Fibroblast of skin of right quadriceps (primary cell): ENCODE measurements around the gene PCDHB6.
A peak's percentile ranks its signal among the peaks of the same experiment; 100 is the strongest.
"Not testable (repeated sequence)": the region's sequence is repeated elsewhere in the genome, so short reads cannot be mapped to it uniquely, and the experiment has no call there.

Experiments used
- DNase-seq: peaks from one replicate; pipeline ENCODE4 v3.0.0-alpha.2; 2013

Gene PCDHB6

DNA sequence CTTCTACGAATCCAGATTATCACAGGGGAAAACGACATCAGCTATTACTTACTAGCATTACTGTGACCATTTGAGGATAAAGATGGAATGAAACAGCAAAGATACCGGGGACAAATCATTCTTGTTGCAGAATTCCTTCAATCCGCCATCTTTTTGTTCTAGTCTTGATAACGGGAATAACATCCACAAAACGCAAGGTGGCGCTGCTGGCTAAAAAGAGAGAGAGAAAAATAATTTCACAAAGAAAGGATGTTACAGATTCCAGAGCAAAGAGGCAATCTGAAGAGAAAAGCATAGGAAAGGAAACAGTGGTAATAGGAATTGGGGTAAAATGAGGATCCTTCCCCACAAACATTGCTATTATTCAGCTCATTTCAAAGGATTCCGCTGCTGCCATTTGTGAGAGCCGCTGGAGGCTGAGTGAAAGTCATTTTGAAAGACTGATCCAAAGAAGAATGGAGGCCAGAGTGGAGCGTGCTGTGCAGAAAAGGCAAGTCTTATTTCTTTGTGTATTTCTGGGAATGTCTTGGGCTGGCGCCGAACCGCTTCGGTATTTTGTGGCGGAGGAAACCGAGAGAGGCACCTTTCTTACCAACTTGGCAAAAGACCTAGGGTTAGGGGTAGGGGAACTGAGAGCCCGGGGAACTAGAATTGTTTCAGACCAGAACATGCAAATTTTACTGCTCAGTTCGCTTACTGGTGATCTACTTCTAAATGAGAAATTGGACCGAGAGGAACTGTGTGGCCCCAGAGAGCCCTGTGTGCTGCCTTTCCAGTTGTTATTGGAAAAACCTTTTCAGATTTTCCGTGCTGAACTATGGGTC is 22.7 kb downstream of the PCDHB6 start, which contains the start of gene PCDHB7:
Gene PCDHB7 (plus strand): TSS at position 264 of the 824 bp plus-strand sequence. CDS start 192 bp downstream, at position 456.
- peak; percentile 14 for DNase-seq

DNA sequence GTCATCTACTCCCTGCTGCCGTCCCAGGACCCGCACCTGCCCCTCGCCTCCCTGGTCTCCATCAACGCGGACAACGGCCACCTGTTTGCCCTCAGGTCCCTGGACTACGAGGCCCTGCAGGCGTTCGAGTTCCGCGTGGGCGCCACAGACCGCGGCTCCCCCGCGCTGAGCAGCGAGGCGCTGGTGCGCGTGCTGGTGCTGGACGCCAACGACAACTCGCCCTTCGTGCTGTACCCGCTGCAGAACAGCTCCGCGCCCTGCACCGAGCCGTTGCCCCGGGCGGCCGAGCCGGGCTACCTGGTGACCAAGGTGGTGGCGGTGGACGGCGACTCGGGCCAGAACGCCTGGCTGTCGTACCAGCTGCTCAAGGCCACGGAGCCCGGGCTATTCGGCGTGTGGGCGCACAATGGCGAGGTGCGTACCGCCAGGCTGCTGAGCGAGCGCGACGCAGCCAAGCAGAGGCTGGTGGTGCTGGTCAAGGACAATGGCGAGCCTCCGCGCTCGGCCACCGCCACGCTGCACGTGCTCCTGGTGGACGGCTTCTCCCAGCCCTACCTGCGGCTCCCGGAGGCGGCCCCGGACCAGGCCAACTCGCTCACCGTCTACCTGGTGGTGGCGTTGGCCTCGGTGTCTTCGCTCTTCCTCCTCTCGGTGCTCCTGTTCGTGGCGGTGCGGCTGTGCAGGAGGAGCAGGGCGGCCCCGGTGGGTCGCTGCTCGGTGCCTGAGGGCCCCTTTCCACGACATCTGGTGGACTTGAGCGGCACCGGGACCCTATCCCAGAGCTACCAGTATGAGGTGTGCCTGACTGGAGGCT is 24.6 kb downstream of the PCDHB6 start:
- DNase-seq: not testable (repeated sequence)

DNA sequence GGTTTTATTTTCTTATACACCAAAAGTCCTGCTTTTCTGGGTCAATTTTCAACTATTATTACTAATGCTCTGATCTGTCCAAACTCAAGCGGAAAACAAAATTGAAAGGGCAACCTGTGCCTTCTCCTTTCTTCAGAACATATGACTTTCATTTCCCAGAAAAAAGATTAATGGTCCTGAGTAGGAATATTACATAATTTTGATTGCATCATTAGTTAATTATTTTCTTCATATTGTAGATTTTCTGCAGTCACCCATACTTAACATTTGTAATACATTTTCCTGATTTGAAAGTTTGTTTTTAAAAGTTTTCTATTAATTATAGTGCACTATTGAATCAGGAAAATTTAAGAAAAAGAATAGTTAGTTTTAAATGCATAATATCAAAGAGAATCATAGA is 26.1 kb downstream of the PCDHB6 start:
- no peak for DNase-seq

DNA sequence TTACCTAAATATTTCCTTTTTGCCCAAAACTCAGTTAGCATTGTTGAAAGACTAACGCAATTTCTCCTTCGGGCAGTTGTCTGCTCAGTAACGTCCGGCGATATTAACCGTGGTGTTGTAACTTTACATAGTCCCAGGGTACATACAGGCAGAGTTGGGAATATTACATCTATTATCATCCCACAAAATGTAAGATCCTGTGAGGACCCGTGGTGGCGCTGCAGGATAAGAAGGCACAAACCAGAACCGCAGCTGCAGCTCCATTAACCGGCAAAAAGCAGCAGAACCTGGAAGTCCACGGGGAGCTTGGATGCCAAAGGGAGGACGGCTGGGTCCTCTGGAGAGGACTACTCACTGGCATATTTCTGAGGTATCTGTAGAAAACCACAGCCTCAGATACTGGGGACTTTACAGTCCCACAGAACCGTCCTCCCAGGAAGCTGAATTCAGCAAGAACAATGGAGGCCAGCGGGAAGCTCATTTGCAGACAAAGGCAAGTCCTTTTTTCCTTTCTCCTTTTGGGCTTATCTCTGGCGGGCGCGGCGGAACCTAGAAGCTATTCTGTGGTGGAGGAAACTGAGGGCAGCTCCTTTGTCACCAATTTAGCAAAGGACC is 27.8 kb downstream of the PCDHB6 start, which contains the start of gene PCDHB8:
Gene PCDHB8 (plus strand): TSS at position 214 of the 615 bp plus-strand sequence. CDS start 245 bp downstream, at position 459.
- not testable (repeated sequence) for DNase-seq

DNA sequence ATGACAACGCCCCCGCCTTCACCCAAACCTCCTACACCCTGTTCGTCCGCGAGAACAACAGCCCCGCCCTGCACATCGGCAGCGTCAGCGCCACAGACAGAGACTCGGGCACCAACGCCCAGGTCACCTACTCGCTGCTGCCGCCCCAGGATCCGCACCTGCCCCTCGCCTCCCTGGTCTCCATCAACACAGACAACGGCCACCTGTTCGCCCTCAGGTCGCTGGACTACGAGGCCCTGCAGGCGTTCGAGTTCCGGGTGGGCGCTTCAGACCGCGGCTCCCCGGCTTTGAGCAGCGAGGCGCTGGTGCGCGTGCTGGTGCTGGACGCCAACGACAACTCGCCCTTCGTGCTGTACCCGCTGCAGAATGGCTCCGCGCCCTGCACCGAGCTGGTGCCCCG is 29.5 kb downstream of the PCDHB6 start:
- not testable (repeated sequence) for DNase-seq

DNA sequence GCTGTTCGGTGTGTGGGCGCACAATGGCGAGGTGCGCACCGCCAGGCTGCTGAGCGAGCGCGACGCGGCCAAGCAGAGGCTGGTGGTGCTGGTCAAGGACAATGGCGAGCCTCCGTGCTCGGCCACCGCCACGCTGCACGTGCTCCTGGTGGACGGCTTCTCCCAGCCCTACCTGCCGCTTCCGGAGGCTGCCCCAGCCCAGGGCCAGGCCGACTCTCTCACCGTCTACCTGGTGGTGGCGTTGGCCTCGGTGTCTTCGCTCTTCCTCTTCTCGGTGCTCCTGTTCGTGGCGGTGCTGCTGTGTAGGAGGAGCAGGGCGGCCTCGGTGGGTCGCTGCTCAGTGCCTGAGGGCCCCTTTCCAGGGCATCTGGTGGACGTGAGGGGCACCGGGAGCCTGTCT is 30.0 kb downstream of the PCDHB6 start:
- DNase-seq: not testable (repeated sequence)

DNA sequence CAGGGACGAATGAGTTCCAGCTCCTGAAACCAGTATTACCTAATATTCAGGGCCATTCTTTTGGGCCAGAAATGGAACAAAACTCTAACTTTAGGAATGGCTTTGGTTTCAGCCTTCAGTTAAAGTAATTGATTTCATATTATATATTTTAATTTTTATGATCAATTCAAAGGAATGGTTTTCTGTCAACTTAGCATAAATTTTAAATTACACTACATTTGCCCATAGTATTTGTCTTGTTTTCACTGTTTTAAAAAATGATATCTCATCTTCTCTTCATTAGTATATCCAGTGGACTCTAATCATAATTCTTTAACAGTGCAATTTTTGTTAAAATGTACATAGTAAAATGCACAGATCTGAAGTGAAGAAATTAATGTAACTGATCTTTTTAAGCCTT is 30.5 kb downstream of the PCDHB6 start:
- DNase-seq: no peak

DNA sequence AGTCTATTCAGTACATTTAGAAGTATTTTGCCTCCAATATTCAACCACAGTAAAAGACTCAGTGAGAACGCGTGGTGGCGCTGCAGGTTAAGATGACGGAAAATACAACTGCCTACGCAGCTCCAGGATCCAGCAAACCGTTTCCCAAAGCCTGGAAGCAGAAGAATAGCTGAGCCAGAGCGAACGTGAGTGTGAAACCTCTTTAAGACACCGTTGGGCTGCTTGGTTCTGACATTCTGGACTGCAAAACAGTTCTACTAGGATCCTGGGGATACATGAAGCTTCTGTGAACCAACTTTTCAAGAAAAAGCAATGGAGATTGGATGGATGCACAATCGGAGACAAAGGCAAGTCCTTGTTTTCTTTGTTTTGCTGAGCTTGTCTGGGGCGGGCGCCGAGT is 32.4 kb downstream of the PCDHB6 start, which contains the start of gene PCDHB16:
Gene PCDHB16 (plus strand): TSS at position 140 of the 400 bp plus-strand sequence. CDS start 173 bp downstream, at position 313.
- DNase-seq: no peak

DNA sequence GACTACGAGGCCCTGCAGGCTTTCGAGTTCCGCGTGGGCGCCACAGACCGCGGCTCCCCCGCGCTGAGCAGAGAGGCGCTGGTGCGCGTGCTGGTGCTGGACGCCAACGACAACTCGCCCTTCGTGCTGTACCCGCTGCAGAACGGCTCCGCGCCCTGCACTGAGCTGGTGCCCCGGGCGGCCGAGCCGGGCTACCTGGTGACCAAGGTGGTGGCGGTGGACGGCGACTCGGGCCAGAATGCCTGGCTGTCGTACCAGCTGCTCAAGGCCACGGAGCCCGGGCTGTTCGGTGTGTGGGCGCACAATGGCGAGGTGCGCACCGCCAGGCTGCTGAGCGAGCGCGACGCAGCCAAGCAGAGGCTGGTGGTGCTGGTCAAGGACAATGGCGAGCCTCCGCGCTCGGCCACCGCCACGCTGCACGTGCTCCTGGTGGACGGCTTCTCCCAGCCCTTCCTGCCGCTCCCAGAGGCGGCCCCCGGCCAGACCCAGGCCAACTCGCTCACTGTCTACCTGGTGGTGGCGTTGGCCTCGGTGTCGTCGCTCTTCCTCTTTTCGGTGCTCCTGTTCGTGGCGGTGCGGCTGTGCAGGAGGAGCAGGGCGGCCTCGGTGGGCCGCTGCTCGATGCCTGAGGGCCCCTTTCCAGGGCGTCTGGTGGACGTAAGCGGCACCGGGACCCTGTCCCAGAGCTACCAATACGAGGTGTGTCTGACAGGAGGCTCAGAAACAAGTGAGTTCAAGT is 34.4 kb downstream of the PCDHB6 start:
- not testable (repeated sequence) for DNase-seq

DNA sequence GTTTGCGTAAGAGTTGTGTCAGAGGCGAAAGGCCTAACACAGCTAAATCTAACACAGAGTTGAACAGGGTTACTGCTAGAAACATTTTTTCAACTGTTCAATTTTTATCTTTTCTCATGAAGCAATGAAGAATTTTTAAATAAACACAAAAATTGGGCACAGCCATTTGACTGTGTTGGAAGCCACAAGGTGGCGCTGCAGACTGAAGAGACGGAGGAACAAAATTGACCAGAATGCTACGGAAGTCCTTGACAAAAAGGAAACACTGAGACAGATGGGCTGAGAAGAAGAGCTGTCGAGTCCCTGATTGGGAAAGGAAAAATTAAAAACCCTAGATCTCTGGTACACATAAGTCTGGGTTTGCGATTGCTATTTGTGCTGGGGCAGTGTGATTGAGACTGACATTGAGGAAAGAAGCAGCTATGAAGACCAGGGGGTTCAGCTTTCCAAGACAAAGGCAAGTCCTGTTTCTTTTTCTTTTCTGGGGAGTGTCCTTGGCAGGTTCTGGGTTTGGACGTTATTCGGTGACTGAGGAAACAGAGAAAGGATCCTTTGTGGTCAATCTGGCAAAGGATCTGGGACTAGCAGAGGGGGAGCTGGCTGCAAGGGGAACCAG is 37.1 kb downstream of the PCDHB6 start, which contains the start of gene PCDHB9:
Gene PCDHB9 (plus strand): TSS at position 265 of the 616 bp plus-strand sequence. CDS start 158 bp downstream, at position 423.
- DNase-seq: no peak

DNA sequence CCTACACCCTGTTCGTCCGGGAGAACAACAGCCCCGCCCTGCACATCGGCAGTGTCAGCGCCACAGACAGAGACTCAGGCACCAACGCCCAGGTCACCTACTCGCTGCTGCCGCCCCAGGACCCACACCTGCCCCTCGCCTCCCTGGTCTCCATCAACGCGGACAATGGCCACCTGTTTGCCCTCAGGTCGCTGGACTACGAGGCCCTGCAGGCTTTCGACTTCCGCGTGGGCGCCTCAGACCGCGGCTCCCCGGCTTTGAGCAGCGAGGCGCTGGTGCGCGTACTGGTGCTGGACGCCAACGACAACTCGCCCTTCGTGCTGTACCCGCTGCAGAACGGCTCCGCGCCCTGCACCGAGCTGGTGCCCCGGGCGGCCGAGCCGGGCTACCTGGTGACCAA is 38.8 kb downstream of the PCDHB6 start:
- not testable (repeated sequence) for DNase-seq

DNA sequence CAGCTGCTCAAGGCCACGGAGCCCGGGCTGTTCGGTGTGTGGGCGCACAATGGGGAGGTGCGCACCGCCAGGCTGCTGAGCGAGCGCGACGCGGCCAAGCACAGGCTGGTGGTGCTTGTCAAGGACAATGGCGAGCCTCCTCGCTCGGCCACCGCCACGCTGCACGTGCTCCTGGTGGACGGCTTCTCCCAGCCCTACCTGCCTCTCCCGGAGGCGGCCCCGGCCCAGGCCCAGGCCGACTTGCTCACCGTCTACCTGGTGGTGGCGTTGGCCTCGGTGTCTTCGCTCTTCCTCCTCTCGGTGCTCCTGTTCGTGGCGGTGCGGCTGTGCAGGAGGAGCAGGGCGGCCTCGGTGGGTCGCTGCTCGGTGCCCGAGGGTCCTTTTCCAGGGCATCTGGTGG is 39.3 kb downstream of the PCDHB6 start:
- not testable (repeated sequence) for DNase-seq

DNA sequence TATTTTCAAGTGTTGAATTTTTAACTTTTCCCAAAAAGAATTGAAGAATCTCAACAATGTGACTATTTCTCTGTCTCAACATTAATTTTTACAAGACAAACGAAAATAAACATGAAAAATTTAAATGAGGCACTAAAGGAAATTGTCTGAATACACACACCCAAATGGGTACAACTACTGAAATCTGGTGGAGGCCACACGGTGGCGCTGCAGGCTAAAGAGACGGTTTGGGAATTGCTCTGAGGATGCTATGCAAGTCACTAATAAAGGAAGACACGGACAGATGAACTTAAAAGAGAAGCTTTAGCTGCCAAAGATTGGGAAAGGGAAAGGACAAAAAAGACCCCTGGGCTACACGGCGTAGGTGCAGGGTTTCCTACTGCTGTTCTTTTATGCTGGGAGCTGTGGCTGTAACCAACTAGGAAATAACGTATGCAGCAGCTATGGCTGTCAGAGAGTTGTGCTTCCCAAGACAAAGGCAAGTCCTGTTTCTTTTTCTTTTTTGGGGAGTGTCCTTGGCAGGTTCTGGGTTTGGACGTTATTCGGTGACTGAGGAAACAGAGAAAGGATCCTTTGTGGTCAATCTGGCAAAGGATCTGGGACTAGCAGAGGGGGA is 42.4 kb downstream of the PCDHB6 start, which contains the start of gene PCDHB10:
Gene PCDHB10 (plus strand): TSS at position 244 of the 616 bp plus-strand sequence. CDS start 200 bp downstream, at position 444.
- DNase-seq: no peak

DNA sequence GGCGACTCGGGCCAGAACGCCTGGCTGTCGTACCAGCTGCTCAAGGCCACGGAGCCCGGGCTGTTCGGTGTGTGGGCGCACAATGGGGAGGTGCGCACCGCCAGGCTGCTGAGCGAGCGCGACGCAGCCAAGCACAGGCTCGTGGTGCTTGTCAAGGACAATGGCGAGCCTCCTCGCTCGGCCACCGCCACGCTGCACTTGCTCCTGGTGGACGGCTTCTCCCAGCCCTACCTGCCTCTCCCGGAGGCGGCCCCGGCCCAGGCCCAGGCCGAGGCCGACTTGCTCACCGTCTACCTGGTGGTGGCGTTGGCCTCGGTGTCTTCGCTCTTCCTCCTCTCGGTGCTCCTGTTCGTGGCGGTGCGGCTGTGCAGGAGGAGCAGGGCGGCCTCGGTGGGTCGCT is 44.5 kb downstream of the PCDHB6 start:
- not testable (repeated sequence) for DNase-seq

DNA sequence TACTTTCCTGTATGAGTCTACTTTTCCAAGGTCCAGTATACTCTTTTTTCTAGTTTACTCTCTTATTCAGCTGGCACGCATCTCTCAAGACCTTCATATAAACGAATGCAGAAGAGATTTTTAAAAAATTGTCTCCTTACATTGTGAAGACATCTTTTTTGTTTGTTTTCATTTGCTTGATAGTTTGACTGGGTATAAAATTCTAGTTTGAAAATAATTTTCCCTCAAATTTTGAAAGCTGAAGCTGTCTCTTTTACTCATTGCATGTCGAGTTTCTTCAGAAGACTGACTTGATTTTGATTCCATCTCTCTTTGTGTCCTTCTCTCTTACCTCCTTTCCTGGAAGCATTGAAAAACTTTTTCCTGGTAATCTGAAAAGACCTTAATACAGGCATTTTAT is 46.5 kb downstream of the PCDHB6 start:
- no peak for DNase-seq

DNA sequence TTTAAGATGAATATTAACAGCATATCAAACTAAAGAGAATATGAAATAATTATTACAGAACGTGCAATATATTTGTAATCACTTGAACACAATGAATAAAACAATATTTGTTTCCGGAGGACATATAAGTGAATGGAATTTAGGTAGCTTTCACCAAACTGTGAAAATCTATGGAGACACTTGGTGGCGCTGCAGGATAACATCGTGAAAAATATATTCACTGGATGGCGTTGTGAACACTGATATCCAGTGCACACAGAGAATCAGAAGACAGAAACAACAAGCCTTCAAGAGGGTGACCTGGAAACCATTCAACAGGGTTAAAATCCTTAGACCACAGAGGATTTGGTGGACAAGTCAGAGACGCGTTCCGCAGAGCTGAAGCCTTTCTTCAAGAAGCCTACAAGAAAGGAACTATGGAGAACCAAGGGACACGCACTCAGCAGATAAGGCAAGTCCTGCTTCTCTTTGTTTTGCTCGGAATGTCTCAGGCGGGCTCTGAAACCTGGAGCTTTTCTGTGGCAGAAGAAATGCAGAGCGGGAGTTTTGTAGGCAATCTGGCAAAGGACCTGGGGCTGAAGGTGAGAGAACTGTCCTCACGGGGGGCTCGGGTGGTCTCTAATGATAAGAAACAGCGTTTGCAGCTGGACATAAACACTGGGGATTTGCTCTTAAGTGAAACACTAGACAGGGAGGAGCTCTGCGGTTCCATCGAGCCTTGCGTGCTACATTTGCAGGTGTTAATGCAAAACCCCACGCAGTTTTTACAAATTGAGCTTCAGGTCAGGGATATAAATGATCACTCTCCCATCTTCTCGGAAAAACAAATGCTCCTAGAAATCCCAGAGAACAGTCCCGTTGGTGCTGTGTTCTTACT is 49.7 kb downstream of the PCDHB6 start, which contains the start of gene PCDHB11:
Gene PCDHB11 (plus strand): TSS at position 269 of the 877 bp plus-strand sequence. CDS start 148 bp downstream, at position 417.
- DNase-seq: no peak

DNA sequence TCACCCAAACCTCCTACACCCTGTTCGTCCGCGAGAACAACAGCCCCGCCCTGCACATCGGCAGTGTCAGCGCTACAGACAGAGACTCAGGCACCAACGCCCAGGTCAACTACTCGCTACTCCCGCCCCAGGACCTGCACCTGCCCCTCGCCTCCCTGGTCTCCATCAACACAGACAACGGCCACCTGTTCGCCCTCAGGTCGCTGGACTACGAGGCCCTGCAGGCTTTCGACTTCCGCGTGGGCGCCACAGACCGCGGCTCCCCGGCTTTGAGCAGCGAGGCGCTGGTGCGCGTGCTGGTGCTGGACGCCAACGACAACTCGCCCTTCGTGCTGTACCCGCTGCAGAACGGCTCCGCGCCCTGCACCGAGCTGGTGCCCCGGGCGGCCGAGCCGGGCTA is 51.3 kb downstream of the PCDHB6 start:
- DNase-seq: not testable (repeated sequence)

DNA sequence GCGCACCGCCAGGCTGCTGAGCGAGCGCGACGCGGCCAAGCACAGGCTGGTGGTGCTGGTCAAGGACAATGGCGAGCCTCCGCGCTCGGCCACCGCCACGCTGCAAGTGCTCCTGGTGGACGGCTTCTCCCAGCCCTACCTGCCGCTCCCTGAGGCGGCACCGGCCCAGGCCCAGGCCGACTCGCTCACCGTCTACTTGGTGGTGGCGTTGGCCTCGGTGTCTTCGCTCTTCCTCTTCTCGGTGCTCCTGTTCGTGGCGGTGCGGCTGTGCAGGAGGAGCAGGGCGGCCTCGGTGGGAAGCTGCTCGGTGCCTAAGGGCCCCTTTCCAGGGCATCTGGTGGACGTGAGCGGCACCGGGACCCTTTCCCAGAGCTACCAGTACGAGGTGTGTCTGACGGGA is 51.8 kb downstream of the PCDHB6 start:
- not testable (repeated sequence) for DNase-seq
